GM12892 (cell line): Measurements from ENCODE around the gene NOVA1.

Source experiments
- DNase-seq: peaks from one replicate; pipeline ENCODE4 v3.0.0; 2011; ENCODE audit not compliant: insufficient read length
- FAIRE-seq: peaks from 2 replicates; lab custom pipeline; 2011; peaks lifted over from hg19 to GRCh38; lab: Jason Lieb, UNC
- POLR2A ChIP-seq: IDR thresholded peaks from 2 replicates; pipeline ENCODE4 v1.6.1; 2011; ENCODE audit warnings: low read depth, low read length, control low read depth
- POLR2AphosphoS5 ChIP-seq: IDR thresholded peaks from 2 replicates; pipeline ENCODE4 v1.6.1; 2011; ENCODE audit warnings: low read depth, low read length, control low read depth
- TAF1 ChIP-seq: IDR thresholded peaks from 2 replicates; pipeline ENCODE4 v1.6.1; 2011; ENCODE audit warnings: low read depth, mild to moderate bottlenecking, control low read depth, low read length, borderline replicate concordance

NOVA1 gene

DNA sequence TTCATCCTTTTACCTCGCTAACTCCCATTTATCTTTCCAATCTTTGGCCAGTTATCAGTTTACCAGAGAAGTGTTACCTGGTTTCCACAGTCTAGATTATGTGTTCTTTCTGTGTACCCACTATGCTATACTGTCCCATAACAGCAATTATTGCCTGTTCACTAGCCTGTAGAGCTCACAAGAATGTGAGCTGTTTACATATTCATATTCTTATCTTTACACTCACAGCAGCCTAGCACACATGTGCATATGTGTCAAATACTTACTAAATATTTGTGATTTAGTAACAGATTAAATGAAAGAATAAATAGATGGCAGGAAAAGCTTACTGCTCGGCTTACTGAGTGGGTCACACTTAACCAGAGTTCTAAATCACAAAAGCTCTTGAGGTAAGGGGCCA is 97.8 kb downstream of the NOVA1 start:
- TF ChIP-seq TAF1, result no peak
- TF ChIP-seq POLR2AphosphoS5, result no peak
- no peak for TF ChIP-seq POLR2A
- no peak for FAIRE-seq

DNA sequence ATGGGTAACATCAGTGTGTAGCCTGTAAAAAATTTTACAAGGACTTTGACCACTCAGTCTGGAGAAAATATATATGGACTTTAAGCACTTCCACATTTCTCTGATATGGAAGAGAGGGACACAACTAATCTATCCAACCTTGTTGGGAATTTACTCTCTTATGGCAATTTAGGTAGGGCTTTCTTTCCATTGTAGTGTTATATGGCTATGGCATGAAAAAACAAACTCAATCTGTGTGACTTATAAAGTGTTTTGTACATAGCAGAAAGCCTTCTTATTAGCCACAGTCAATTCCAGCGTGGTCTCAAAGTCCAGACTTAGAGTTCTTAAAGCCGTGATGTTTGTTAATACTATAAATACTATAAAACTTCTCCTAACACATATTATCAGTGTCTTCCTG is 98.3 kb downstream of the NOVA1 start:
- FAIRE-seq (no peak), DNase-seq (no peak)
- TF ChIP-seq POLR2AphosphoS5 (no peak), POLR2A (no peak), TAF1 (no peak)

More for the DNA sequence above, 97.8 kb downstream of the NOVA1 start:
- no peak for DNase-seq

DNA sequence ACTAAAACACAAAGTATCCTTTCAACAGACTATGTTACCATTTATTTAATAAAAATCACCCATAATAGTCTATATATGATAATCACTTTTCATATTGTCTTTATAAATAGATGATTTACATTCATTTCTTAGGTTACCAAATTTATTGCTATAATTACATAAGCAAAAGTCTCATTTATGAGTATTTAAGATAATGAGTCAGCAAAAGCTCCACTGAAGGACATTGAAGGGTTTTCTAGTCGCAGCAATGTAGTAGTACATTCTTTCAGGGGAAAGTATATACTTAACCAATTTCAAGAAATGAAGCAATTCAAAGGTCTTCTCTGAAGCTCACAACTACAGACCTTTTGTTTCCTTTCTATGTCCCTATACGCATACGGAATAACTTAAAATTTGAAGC is 110.9 kb downstream of the NOVA1 start:
- FAIRE-seq (no peak), DNase-seq (no peak)
- no peak for TF ChIP-seq TAF1
- TF ChIP-seq POLR2A, result no peak
- TF ChIP-seq POLR2AphosphoS5, result no peak

DNA sequence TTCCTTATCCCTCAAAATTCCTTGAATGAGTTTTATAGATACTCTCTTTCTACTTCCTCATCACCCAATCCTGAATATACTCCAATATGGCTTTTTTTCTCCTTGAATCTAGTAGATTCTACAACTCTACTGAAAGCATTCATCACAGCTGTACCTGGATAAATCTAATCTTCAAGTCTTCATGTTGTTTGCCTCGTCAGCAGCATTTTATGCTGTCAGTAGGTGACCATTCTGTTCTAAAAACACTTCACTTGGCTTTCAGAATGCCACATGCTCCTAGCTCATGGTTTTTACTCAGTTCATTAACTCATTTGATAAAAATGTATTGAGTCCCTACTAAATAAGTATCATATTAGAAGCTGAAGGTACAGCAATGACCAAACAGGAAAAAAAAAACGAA is 113.3 kb downstream of the NOVA1 start:
- DNase-seq (no peak), FAIRE-seq (no peak)
- TF ChIP-seq TAF1 (no peak), POLR2A (no peak), POLR2AphosphoS5 (no peak)

DNA sequence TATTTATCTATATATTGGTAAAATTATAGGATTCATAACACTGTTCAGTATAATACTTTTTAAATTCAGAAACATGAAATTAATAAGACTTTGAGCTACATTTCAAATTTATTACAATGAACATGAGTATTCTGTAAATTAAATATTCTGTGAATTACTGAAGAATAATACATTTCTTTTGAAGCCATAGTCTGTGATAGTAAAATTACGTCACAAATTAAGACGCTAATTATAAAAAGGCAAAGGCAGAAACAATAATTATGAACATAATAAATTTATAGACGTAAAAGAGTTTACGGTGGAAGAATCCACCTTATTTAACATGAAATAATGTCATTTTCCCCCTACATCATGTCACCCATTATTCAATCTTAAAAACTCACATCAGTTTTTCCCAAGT is 118.9 kb downstream of the NOVA1 start:
- DNase-seq (no peak), FAIRE-seq (no peak)
- no peak for TF ChIP-seq TAF1
- TF ChIP-seq POLR2AphosphoS5, result no peak
- TF ChIP-seq POLR2A, result no peak

DNA sequence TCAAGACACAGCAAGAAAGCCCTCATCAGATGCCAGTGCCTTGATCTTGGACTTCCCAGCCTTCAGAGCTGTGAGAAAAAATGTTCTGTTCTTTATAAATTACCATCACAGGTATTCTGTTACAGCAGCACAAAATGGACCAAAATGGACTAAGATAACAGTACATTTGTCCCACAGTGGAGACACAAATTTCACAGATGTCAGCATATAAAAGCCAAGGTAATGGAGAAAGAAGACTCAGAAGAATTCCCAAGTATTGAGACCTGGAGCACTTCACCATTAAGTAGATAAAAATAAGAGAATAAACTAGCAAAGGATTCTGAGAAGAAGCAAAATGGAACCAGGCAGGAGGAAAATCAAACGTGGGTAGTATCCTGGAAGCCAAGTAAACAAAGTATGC is 131.0 kb downstream of the NOVA1 start:
- FAIRE-seq (no peak), DNase-seq (no peak)
- TF ChIP-seq POLR2A, result no peak
- TF ChIP-seq TAF1, result no peak
- no peak for TF ChIP-seq POLR2AphosphoS5

DNA sequence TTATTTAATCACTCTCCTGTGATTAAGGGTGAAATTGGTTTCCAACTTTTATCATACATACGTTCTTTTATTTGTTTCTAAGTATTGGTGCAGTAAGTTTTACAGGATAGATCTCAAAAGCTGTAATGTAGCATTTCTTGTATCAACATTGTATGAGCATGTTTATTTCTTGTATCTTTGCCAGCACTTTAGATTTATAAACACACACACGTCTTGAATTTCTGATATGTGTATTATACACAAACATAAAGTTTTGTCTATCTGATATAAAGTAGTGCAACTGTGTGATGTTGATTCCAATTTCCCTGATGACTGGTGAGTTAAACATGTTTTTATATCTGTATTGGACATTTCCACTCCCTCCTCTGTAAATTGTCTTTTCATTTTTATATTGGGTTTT is 134.7 kb downstream of the NOVA1 start:
- FAIRE-seq (no peak), DNase-seq (no peak)
- no peak for TF ChIP-seq POLR2A
- TF ChIP-seq TAF1, result no peak
- TF ChIP-seq POLR2AphosphoS5, result no peak

DNA sequence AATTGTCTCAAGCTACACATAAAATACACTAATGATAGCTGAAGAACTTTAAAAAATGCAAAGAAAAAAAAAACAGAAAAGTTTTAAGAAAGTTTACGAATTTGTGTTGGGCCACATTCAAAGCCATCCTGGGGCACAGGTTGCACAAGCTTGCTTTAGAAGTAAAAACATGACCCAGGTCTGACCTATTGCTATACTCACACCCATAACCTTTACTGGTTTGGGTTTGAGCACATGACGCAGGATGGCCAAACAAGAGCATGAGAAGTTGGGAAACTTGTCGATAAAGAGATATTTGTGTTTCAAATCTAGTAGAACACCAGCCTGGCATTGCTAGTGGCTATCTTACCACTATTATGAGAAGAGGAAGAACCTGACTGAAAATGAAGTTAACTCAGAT is 143.7 kb downstream of the NOVA1 start:
- no peak for TF ChIP-seq TAF1
- TF ChIP-seq POLR2AphosphoS5, result no peak
- TF ChIP-seq POLR2A, result no peak
- no peak for FAIRE-seq
- DNase-seq, result no peak

DNA sequence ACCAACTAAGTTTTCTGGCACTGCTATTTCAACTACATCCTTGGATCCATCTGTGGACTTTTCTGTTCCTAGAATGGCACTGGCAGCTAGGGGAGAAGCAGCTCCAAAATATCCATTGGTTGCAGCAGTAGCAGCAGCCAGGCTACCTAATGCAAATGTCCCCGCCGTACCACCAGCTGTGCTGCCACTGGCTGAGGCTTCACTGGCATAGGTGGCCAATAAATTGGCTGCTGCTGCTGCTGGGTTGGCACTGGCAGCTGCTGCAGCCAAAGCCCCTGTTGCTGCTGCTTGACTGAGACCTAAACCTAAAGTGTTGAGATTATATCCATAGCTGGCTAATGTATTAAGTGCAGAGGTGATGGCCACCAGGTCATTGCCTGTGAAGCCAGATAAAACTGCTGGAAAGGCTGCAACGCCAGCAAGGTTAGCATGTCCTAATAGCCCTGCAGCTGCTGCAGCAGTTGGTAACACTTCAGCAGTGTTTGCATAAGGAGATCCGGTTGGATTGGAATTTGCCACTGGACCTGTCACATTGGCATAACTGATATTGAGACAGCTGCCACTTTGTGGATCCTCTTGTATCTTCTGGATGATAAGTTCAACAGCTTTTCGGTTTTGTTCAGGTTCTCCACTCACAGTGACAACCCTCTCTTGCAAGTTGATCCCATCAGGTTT is 149.5 kb downstream of the NOVA1 start:
- no peak for TF ChIP-seq POLR2A
- TF ChIP-seq TAF1, result no peak
- no peak for TF ChIP-seq POLR2AphosphoS5
- FAIRE-seq (no peak), DNase-seq (no peak)

DNA sequence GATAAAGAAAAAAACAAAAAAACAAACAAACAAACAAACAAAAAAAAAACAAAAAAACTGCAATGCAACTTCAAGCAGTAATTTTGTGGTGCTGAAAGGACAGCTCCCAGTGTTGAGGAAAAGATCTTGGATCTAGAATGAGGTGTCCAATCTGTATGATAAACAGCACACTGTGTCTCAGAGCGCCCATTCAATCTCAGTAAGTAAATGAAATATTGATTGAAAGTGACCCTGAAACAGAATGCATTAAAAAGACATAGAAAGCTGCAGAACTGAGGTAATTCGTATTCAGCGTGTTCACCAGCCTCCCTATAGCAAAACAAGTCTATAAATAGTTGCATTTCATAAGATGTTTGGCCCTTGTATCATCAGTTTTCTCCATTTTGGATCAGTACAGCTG is 153.0 kb downstream of the NOVA1 start:
- no peak for TF ChIP-seq POLR2A
- no peak for TF ChIP-seq POLR2AphosphoS5
- TF ChIP-seq TAF1, result no peak
- no peak for FAIRE-seq
- DNase-seq, result no peak

DNA sequence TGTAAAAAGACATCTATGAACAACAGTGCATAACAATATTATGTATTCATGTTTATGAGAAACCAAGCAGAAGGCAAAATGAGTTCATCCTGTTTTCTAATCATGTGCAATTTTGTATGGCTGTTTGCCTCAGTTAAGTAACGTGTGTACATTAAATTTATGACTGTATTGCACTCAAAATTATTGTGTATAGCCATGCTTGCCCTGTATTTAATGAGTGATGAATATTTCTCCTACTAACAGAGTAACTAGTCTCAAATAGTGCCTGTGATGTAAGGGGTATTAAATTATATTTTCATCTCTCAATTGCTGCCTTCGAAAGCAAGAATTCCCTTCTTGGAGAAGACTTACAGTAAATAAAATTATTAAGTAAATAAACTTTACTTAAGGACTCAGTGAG is 154.2 kb downstream of the NOVA1 start:
- TF ChIP-seq POLR2A (no peak), POLR2AphosphoS5 (no peak), TAF1 (no peak)
- no peak for FAIRE-seq

DNA sequence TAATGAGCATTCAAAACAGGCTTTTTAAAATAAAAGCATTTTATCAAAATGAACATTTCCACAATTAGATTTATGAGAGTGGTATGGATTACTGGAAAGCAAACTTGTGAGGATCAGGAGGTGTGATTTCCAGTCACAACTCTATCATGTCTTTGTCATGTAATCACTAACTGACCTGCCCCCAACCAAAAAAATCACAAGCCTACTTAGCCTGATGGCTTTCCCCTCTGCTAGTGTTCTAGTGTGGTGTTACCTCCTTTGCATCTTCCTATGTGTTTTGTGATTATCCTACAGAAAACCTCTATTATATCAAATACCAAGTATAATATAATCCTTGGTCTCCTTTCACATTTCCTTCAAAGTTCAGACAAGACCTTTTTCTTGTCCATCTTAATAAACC is 168.6 kb downstream of the NOVA1 start:
- FAIRE-seq (no peak), DNase-seq (no peak)
- TF ChIP-seq TAF1, result no peak
- TF ChIP-seq POLR2A, result no peak
- TF ChIP-seq POLR2AphosphoS5, result no peak

More for the DNA sequence above, 154.2 kb downstream of the NOVA1 start:
- no peak for DNase-seq

DNA sequence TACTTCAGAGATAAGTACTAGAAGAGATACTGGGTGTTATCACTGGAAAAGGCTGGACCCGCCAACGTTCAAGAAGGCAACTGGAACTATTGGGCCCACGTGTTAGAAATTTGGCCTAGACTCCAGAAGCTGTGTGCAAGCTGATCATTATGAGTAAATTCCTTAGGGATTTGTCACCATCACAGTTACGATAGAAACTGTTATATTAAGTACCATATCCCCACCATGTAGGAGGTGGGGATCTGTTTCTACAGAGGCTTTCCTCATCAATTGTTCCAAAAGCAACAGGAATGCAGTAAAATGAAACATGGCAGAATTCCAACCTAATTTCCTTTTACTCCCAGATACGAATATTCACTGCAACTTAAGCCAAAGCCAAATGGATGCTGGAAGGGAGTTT is 170.7 kb downstream of the NOVA1 start:
- DNase-seq, result no peak
- TF ChIP-seq POLR2A (no peak), POLR2AphosphoS5 (no peak), TAF1 (no peak)
- no peak for FAIRE-seq

DNA sequence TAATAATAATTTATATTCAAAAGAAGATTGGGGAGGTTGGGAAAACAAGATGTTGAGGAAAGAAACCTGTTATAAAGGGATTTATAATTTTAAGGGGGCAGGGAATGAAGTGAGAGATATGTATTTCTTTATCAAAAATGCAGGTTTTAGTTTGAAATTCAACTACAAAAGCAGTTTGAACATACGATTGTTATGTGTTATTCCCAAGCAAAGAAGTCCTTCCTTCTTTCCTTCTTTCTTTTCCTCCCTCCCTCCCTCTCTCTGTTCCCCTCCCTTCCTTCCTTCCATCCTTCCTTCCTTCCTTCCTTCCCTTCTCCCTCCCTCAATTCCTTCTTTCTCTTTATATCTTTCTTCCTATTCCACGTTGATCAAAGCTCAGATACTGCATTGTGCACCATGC is 173.3 kb downstream of the NOVA1 start:
- FAIRE-seq (no peak), DNase-seq (no peak)
- no peak for TF ChIP-seq TAF1
